ENCODE measurements around the gene CCDC69. TPM values are rescaled to one million over a fixed set of nuclear protein-coding genes. Genes with fewer than 3 reads are reported as not detected.
"Not testable (repeated sequence)": the region's sequence is repeated elsewhere in the genome, so short reads cannot be mapped to it uniquely, and the experiment has no call there.

Gene CCDC69
- total RNA-seq, 1 experiment from 2014 or later, result not detected

GRCh38 chr5:151250346-151251000 is 26.6 kb upstream of the CCDC69 start:
- in situ Hi-C loops (cut with HindIII; ENCODE audit: low pct_unique_long_range_greater_than_20kb, low sequenced_read_pairs), result no loop called here
- DNase-seq (ENCODE audit: low read depth), result no peak

- DNase-seq (ENCODE audit: low read depth), result no peak
- in situ Hi-C loops (cut with HindIII; ENCODE audit: low pct_unique_long_range_greater_than_20kb, low sequenced_read_pairs), result no loop called here
These were observed 25.4 kb upstream of the CCDC69 start for GRCh38 chr5:151249281-151249680.

GRCh38 chr5:151248651-151249050 is 24.8 kb upstream of the CCDC69 start:
- no peak for DNase-seq (ENCODE audit: low read depth)
- in situ Hi-C loops (cut with HindIII; ENCODE audit: low pct_unique_long_range_greater_than_20kb, low sequenced_read_pairs), result no loop called here

- no peak for DNase-seq (ENCODE audit: low read depth)
- in situ Hi-C loops (cut with HindIII; ENCODE audit: low pct_unique_long_range_greater_than_20kb, low sequenced_read_pairs), result no loop called here
These were observed 21.9 kb upstream of the CCDC69 start for GRCh38 chr5:151245680-151246219.

GRCh38 chr5:151244206-151244605 is 20.3 kb upstream of the CCDC69 start:
- in situ Hi-C loops (cut with HindIII; ENCODE audit: low pct_unique_long_range_greater_than_20kb, low sequenced_read_pairs), result no loop called here
- DNase-seq (ENCODE audit: low read depth), result no peak

- DNase-seq (ENCODE audit: low read depth), result no peak
- in situ Hi-C loops (cut with HindIII; ENCODE audit: low pct_unique_long_range_greater_than_20kb, low sequenced_read_pairs), result no loop called here
These were observed 19.7 kb upstream of the CCDC69 start for GRCh38 chr5:151243564-151243963.

GRCh38 chr5:151243127-151243526 is 19.2 kb upstream of the CCDC69 start:
- in situ Hi-C loops (cut with HindIII; ENCODE audit: low pct_unique_long_range_greater_than_20kb, low sequenced_read_pairs), result no loop called here
- DNase-seq (ENCODE audit: low read depth), result no peak

- DNase-seq (ENCODE audit: low read depth), result no peak
- in situ Hi-C loops (cut with HindIII; ENCODE audit: low pct_unique_long_range_greater_than_20kb, low sequenced_read_pairs), result no loop called here
These were observed 17.2 kb upstream of the CCDC69 start for GRCh38 chr5:151240924-151241635.

- DNase-seq (ENCODE audit: low read depth); in situ Hi-C loops (cut with HindIII; ENCODE audit: low pct_unique_long_range_greater_than_20kb, low sequenced_read_pairs): not testable (repeated sequence)
These were observed 16.5 kb upstream of the CCDC69 start for GRCh38 chr5:151240268-151240835.

GRCh38 chr5:151239237-151239861 is 15.5 kb upstream of the CCDC69 start:
- in situ Hi-C loops (cut with HindIII; ENCODE audit: low pct_unique_long_range_greater_than_20kb, low sequenced_read_pairs), result no loop called here
- DNase-seq (ENCODE audit: low read depth), result peak; percentile 37

- no peak for DNase-seq (ENCODE audit: low read depth)
- in situ Hi-C loops (cut with HindIII; ENCODE audit: low pct_unique_long_range_greater_than_20kb, low sequenced_read_pairs), result no loop called here
These were observed 14.4 kb upstream of the CCDC69 start for GRCh38 chr5:151238303-151238741.

GRCh38 chr5:151237685-151238084 is 13.8 kb upstream of the CCDC69 start:
- in situ Hi-C loops (cut with HindIII; ENCODE audit: low pct_unique_long_range_greater_than_20kb, low sequenced_read_pairs), result no loop called here
- no peak for DNase-seq (ENCODE audit: low read depth)

GRCh38 chr5:151236888-151237287 is 13.0 kb upstream of the CCDC69 start:
- DNase-seq (ENCODE audit: low read depth), result no peak
- in situ Hi-C loops (cut with HindIII; ENCODE audit: low pct_unique_long_range_greater_than_20kb, low sequenced_read_pairs), result no loop called here

GRCh38 chr5:151235239-151235571 is 11.3 kb upstream of the CCDC69 start:
- in situ Hi-C loops (cut with HindIII; ENCODE audit: low pct_unique_long_range_greater_than_20kb, low sequenced_read_pairs); DNase-seq (ENCODE audit: low read depth): not testable (repeated sequence)

GRCh38 chr5:151234476-151235238 is 10.8 kb upstream of the CCDC69 start:
- in situ Hi-C loops (cut with HindIII; ENCODE audit: low pct_unique_long_range_greater_than_20kb, low sequenced_read_pairs), result no loop called here
- no peak for DNase-seq (ENCODE audit: low read depth)

GRCh38 chr5:151233616-151234085 is 9.8 kb upstream of the CCDC69 start:
- in situ Hi-C loops (cut with HindIII; ENCODE audit: low pct_unique_long_range_greater_than_20kb, low sequenced_read_pairs), result no loop called here
- DNase-seq (ENCODE audit: low read depth), result no peak

GRCh38 chr5:151231359-151231758 is 7.5 kb upstream of the CCDC69 start:
- DNase-seq (ENCODE audit: low read depth), result no peak
- in situ Hi-C loops (cut with HindIII; ENCODE audit: low pct_unique_long_range_greater_than_20kb, low sequenced_read_pairs), result no loop called here

- in situ Hi-C loops (cut with HindIII; ENCODE audit: low pct_unique_long_range_greater_than_20kb, low sequenced_read_pairs), result no loop called here
- no peak for DNase-seq (ENCODE audit: low read depth)
These were observed 6.3 kb upstream of the CCDC69 start for GRCh38 chr5:151230048-151230680.

Measured in Caki2 (cell line).